D721Med (cell line): ENCODE data around the gene TBC1D8.

Experiments
- DNase-seq: peaks from one replicate; pipeline ENCODE4 v3.0.0; 2011; ENCODE audit warnings: low spot score; ENCODE audit not compliant: insufficient read length
- FAIRE-seq: peaks from 2 replicates; lab custom pipeline; 2011; peaks lifted over from hg19 to GRCh38; lab: Jason Lieb, UNC
- TF ChIP-seq, protein P1 (sequence below): IDR thresholded peaks from 2 replicates; pipeline ENCODE4 v1.5.1; 2012; ENCODE audit warnings: mild to moderate bottlenecking, control low read depth; ENCODE audit not compliant: insufficient read depth; ENCODE audit errors: missing control alignments

TBC1D8 gene

DNA sequence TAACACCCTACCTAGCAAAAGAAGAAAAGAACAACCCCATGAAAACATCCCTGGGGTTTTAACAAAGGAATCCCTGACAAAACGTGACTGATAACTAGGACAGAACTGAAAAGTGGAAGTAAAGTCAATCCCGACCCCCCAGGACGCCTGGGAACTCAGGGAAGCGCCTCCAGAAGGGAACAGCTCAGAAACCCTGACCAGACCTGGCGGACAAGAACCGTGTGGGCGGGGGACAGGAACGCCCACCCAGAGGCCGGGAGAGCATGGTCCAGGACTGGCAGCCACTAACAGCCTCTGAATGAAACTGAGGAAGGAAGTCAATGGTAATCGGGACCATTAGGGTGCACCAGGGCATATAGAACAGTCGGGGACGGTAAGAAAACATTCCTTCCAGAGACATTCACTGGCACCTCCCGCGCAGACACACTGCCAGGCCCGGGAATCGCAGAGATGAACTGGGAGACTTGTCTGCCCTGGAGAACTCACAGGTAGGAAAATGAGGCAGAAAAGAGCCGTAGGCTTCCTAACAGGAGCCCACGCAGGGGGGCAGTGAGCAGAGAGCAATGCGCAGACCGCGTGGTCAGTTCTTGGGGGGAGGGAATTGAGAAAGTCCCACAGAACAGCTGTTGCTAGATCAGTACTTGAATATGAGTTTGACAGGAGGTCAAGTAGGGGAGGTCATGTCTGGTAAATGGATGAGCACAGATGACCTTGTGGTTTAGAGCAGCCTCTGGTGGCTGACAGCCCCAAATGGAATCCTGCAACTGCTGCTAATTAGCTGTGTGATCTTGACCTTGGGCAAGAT is 1.3 kb upstream of the TBC1D8 start:
- TF ChIP-seq, protein P1, sequence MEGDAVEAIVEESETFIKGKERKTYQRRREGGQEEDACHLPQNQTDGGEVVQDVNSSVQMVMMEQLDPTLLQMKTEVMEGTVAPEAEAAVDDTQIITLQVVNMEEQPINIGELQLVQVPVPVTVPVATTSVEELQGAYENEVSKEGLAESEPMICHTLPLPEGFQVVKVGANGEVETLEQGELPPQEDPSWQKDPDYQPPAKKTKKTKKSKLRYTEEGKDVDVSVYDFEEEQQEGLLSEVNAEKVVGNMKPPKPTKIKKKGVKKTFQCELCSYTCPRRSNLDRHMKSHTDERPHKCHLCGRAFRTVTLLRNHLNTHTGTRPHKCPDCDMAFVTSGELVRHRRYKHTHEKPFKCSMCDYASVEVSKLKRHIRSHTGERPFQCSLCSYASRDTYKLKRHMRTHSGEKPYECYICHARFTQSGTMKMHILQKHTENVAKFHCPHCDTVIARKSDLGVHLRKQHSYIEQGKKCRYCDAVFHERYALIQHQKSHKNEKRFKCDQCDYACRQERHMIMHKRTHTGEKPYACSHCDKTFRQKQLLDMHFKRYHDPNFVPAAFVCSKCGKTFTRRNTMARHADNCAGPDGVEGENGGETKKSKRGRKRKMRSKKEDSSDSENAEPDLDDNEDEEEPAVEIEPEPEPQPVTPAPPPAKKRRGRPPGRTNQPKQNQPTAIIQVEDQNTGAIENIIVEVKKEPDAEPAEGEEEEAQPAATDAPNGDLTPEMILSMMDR = peak; percentile 89
- no peak for DNase-seq
- FAIRE-seq = peak; percentile 11

DNA sequence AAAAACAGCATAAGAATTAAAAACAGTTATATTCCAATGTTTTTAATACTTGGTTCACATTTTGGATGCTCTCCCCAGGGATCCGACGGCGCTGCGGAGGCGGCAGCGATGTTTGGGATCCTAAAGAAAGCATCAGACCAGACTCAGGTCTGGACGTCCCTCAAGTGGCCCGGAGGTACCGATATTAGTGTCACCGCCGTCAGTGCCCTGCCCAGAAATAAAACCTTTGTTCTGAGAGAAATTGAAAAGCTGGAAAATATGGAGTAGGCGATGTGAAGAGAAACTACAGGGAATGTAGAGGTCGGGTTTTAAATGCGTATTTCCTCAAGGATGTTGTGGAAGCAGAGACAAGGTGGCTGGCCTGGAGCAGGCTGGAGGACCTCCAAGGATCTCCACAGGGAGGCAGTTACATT is 683 bp upstream of the TBC1D8 start:
- TF ChIP-seq, protein P1 = no peak
- DNase-seq (no peak), FAIRE-seq (no peak)

DNA sequence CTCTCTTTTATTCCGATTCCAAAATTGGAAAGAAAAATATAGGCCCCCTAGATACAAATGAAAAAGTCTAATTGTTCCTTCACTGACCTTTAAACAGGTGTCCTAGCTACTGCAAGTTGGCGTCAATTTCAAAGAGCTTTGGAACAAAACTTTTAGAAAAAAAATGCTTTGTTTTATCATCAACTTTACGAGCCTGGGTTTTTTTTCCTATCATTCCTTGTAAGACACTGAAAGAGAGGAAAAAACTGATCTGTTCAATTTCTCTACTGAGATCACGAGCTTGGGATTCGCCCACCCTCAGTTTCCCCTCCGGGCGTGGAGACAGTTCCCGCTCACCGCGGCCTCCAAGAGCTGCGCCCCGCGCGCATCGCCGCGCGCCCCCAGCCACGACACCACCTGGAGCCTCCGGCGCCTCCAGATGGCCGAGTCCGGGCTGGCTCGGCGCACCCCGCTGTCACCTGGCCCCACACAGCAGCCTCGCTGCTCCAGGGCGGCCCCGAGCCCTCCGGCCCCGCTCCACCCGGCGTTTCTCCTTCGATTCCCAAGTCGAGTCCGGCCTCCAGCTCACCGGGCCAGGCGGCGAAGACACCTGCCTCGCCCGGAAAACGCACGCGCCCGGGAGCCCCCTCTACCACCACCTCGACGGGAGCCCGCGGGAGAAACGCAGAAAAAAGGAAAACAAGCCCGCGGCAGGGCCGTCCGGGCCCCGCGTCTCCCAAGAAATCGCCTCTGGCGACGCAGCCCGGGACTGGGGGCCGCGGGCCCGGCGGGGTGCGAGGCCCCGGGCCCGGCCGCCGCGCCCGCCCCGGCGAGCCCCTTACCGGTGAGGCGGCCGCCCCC is 656 bp downstream of the TBC1D8 start:
- no peak for FAIRE-seq
- TF ChIP-seq, protein P1 = no peak
- no peak for DNase-seq

DNA sequence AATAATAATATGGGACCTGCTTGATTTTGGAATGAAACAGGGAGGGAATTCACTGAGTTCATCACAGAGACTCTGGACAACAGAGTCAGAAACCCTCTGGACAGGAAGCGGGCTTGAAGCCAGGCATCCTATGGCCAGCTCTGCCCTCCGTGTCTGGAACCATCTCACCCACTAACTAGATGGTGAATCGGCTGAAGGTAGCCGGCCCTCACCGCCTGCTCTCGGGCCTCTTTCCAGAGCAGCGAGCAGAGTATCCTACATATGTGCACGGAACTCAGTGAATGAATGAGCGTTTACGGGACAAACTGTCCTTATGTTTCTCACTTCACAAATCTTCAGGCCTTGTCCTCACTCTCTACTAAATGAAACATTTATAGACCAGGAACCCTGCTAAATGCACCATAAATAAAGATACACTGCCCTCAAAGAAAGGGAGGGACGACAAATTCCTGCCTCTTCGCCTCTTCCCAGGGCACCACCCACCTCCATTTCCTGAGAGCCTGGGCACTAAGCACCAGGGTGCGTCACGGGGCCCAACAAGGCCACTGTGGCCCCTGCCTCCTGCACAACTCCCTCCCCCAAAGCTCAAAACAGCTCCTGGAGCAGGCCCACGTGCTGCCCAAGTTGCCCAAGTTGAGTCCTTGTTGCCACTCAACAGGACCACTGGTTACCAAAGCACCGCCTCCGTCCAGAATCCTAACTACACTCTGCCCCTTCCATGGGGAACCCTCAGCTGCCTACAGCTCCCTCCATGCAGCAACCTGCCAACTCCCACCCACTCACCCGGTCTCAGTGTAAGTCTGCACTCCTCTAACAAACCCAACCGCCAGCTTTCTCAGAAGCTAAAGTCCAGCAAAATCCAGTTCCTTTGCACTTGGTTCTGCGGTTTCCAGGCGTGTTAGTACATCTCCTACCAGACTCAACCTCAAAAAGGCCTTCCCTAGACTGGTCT is 1.7 kb downstream of the TBC1D8 start:
- DNase-seq (no peak), FAIRE-seq (no peak)
- TF ChIP-seq, protein P1 = no peak

DNA sequence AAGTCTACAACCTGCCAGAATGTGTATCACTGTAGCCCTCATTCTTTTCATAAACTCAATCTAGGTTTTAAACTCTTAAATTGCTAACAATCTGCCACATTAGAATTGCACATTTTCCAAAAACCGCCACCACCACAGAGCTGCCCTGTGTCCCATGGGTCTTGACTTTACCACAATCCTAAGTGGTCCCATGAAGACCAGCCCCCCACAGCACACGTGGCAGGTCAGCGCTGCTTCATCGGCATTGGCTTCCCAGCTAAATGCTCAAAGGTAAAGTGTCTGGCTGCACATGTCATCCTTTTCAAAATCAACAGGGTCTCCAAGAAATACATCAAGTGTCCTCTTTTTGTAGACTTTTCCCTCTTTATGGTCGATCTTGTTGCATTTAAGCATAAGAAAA is 2.4 kb downstream of the TBC1D8 start:
- FAIRE-seq = no peak
- TF ChIP-seq, protein P1 = no peak

DNA sequence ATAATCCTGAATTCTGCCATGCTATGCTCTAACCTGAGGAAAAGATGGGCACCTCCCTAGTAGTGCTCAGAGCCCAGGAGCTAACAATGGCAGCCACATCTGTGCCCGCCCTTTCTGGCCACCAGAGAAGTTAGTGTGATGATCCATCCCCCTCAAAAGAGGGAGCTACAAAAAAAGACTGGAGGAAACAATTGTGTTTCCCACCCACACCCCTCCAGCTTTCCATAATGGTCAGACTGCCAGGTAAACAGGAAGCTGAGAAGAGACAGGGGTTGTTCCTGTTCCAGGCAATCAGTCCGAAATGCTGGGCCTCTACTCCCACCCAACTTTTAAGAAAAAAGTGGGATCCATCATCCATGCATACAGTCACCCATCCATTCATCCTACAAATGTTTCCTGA is 3.2 kb downstream of the TBC1D8 start:
- FAIRE-seq = no peak

More for the DNA sequence above, 2.4 kb downstream of the TBC1D8 start:
- no peak for DNase-seq

More for the DNA sequence above, 3.2 kb downstream of the TBC1D8 start:
- TF ChIP-seq, protein P1 = no peak
- no peak for DNase-seq
